HG03457 (cell line): Measurements from ENCODE around the gene CHRDL2.
A peak's percentile ranks its signal among the peaks of the same experiment; 100 is the strongest.

ENCODE experiments used
- ATAC-seq: cut with Tn5 transposase; IDR thresholded peaks from one replicate; pipeline ENCODE4 v1.9.1; 2021; ENCODE audit warnings: moderate number of reproducible peaks; ENCODE audit not compliant: unreplicated experiment

The CHRDL2 gene

DNA sequence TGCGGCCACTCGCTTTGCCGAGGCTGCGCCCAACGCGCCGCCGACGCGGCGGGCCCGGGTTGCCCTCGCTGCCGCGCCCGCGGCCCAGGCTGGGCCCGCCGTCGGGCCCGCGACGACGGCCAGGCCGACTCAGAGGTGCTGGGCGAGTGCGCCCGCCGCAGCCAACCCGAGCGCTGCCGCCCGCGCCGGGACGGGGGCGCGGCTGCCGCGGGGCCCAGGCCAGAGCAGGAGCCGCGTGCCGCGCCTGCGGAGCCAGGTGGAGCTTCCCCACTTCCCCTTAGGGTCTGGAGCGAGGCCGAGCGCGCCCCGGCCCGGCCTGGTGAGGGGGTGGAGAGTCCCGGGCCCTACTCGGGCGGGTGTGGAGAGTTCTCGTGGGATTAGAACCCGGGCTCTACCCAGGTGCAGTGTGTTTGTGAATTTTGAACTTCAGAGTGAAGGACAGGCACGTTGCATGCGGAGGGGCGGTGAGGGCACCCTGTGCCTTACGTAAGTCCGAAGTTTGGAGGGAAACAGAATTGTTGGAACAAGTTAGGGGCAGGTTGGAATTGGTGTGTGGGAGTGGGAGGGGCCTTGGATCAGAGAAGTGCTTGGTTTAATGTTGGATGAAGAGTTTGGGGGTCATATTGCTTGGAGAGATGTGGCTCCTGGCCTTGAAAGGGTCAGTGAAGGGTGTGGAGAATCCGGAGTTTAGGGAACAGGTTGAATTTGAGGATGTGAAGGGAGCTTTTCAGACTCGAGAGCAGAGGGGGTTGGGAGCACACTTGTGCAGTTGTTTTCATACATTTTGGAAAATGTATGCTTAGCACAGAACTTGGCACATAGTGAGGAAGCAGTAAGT is 18.1 kb upstream of the CHRDL2 start:
- ATAC-seq, result peak; percentile 36

DNA sequence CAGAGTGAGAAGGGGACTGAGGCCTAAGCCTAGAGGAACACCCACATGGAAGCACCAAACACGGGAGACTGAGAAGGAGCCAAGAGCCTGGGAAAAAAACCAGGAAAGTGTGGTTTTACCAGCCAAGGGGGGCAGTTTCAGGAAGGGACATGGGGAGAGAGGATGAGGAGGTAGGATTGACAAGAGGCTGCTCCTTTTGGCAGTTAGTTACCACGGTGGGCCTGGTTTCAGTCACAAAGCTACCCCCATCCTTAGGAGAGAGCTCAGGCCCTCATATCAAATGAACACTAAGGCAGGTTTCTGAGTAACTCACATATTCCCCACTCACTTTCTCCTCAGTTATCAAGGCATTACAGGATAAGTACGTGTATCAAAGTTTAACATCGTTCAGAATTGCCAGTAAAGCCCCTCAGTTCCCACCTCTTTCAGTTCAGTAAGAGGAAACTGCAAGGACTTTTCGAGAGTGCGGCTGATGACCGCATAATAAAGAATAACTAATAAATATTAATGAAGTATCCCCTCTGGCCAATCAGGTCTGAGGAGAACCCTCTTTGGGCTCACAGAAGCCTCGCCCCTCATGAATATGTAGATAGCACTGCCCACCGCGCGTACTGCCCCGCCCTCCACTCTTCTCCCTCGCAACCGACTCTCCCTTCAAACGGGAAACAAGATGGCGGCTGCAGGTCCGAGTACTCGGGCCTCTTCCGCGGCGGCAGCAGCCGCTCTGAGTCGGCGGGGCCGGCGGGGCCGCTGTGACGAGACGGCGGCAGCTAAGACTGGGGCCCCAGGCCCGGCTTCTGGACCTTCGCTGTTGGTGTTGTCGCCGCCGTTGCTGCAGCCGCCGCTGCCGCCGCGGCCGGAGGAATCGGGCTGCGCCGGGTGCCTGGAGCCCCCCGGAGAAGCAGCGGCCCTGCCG is 17.2 kb upstream of the CHRDL2 start, which contains the start of gene RNF169:
Gene RNF169 (plus strand): TSS at position 639 of the 916 bp plus-strand sequence. CDS start 32 bp downstream, at position 671.
- ATAC-seq, result peak; percentile 88

DNA sequence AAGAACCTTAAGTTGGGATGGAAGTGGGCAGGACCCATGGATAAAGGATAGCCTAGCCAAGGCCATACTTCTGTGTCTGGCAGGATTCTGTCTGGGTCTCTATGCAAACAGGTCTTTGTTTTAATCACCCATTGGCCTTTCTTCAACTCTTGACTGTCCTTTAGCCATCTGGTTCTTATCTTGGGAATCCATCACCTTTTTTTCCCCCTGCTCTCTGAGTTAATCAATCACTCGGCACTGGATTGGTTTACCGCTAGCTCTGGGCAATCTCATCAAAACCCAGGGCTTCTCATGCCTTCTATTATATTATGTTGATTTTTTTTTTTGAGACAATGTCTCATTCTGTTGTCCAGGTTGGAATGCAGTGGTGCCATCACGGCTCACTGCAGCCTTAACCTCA is 15.6 kb upstream of the CHRDL2 start:
- ATAC-seq, result no peak

DNA sequence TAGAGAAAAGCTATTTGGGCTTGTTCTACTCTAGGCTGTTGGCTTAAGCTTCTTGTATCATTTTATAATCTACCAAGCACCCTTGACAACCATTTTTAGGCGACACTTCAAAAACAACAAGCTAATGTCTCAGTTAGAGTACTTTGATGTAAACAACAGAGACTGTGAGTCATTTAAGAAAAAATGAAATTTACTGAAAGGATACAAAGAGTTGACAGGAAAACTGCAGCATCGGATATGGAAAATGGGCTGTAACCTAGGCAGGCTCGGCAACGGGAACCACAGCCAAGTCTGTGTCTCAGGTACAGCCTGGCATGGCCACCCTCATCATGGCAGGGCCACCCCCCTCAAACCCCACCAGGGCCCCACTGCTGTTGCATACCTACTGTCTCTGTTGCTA is 13.1 kb upstream of the CHRDL2 start:
- ATAC-seq, result no peak

DNA sequence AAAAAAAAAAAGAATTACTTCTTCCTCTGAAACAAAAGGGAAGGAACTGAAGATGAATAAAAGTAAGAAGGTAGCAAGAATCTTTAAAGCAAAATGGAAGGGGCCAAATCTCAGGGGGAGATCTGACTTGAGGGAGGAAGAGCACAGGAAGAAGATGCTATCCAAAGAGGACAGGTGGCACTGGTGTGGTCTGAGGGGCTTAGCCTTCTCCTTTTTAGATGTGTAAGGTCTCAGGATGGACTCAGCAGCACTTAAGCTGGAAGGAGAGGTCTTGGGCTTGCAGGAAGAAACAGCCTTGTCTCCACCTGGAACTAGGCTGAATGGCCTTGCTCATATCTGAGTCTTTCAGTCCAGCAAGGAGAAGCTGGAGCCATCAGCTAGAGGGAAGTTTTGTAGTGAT is 12.4 kb upstream of the CHRDL2 start:
- ATAC-seq, result no peak

DNA sequence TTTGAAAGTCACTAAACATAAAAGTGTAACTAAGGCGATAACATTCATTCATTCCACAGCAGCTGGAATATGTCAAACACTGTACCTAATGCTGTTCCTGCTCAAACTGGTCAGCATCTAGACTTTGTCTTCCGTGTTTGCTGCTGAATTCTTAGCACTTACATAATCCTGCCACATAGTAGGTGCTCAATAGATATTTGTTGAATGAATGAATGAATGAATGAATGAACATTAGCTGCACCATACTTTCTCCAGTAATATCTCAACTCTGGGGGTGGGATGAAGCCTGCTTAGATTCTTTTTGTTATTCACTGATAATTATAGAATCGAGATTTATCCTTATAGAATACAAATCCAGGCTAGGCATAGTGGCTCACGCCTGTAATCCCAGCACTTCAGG is 10.8 kb upstream of the CHRDL2 start:
- no peak for ATAC-seq

DNA sequence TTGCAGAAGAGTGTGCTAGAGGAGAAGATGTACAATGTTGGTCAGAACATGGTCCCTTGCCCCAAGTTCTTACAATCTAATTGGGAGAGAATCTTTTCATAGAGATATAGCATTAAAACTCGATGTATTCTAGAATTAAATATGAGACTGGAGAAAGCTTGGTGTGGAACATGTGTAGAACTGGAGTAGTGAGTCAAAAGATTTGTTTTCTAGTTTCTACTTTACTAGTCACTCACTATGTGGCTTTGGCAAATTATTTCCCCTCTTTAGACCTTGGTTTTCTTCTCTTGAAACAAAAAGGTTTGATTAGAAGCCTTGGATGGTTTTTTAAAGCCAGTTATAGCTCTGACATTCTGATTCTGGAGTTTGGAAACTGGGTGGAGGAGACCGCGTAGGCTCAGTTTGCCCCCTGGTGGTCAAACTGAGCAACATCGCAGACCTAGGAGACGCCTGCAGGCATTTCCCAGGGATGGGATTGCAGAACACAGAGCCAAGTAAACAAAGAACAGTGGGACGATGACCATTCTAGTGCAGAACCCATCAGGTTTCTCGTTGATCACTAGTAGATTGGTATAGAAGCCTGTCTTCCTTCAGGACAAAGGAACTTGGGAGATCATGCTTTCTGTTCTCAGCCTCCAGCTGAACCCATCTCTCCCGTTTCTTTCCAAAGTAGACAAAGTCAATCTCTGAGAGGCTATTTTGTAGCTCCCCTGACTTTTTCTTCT is 8.5 kb upstream of the CHRDL2 start:
- ATAC-seq, result no peak

DNA sequence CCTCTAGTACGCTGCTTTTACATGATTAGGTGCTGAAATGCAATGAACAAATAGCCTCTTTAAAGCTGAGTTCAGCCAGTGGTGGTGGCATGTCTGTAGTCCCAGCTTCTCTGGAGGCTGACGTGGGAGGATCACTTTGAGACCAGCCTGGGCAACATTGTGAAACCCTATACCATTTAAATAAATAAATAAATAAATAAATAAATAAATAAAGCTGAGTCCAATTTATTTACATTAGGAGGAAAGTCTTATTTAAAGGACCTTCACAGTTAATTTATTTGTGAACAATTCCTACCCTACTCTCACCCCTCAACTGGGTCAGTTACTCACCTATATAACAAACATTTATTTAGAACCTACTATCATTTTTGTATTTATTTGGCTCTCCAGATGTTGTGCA is 4.8 kb upstream of the CHRDL2 start:
- ATAC-seq, result no peak

DNA sequence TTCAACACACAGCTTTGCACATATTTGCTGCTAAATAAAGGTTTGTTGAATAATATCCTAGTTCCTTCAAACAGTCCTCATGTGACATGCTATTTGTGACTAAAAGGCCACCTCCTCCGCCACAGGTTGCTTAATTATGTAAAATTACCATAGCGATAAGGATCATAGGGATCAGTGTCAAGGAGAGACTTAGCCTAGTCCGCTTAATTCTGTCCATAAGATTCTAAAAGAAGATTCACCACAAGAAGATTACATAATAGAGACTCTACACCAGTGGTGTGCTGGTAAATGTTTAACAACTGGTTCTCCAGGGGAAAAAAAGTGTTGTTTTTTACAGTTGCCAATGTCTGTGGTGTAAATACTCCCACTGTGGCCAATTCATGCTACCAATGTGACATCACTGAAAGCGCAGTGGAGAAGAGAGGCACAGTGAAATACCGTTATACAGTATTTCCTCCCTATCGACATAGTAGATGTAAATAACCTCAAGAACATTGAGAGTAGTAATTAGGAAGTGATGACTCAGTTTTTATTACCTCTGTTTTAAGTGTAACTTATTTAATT is 4.2 kb upstream of the CHRDL2 start:
- ATAC-seq, result no peak

DNA sequence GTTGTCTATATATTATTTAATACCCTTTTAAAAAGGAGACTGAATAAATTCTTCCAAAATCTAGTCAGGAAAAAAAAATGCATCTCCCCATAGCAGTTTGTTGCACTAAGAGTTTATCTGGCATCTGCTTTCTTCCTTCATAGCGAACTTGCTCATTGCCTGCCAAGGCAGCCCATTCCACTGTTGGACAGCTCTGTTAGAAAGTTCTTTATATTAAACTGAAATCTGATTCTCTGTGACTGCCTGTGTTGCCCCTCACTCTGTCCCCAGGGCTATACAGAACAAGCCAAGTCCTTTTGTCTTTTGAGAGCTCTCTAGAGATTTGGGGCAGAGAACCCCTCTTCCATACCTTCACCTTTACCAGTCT is 3.3 kb upstream of the CHRDL2 start:
- ATAC-seq, result no peak

DNA sequence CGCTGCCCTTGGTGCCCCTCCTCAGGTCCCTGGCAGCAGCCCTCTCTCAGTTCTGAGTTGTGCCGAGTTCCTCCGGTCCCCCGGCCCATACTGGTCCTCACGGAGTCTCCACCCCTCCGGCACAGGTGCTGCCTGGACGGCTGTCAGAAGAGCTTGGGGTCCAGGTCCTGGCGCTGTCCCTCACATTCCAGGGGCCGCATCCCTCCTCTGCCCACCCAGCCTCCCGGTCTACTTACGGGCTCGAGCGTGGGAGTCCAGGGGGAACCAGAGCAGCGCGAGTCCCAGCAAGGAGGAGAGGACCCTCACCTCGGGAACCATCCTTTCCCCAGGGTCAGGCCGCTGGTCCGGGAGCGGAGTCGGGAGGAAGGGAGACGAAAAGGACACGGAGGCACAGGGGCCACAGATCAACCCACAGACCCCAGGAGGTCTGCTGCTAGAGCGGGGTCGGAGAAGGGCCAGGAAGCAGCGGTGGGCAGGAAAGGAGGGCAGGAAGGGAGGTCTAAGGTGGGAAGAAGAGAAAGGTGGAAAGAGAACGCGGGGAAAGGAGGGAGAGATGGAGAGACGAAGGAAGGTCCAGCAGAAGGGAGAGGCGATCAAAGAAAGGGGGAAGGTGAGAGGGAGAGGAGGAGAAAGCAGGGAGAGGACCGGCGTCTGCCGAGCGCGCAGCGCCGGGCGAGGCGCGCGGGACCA is 510 bp downstream of the CHRDL2 start:
- no peak for ATAC-seq

DNA sequence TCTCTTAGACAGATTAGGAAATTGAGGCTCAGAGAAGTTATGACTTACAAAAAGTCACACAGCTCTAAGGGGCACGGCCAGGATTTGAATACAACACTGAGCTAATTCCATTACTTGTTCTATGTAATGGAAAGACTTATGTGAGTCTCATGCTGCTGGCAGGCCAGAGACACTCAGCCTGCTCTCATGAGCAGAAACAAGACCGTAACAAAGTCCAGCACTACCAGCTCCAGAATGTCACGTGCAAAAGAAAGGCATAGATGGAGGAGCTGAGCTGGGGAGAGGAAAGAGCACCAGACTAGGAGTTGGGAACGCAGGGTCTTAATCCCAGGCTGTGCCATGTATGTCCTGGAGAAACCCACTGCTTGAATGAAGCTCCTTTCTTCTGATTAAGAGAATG is 1.8 kb downstream of the CHRDL2 start:
- no peak for ATAC-seq

DNA sequence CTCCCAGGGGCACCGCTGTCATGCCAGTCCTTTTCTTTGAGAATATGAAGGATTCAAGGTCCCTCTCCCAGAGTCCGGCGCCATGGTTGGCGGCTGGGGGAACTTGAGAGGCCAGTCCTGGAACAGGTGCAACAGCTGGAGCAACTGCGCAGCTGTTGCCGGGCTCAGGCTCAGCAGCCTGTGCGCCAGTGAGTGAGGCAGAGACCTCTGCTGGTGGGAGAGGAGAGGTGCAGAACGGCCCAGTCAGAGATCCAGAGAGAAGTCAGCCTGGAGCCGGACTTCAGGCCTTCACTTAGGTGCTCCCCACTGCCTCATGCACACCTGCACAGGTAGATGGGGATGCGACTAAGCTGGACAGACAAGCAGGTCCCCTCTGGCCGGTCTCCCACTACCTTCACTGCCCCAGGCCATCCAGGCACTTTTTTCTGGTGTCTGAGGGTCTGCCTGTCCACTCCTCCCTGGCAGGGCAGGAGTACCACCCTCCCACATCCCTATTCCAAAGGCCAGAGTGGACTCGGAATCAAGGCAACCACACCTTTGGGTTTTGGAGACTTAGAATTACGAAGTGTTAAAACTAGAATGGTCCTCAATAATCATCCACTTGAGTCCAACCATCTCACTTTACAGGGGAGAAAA is 4.6 kb downstream of the CHRDL2 start:
- ATAC-seq, result no peak

DNA sequence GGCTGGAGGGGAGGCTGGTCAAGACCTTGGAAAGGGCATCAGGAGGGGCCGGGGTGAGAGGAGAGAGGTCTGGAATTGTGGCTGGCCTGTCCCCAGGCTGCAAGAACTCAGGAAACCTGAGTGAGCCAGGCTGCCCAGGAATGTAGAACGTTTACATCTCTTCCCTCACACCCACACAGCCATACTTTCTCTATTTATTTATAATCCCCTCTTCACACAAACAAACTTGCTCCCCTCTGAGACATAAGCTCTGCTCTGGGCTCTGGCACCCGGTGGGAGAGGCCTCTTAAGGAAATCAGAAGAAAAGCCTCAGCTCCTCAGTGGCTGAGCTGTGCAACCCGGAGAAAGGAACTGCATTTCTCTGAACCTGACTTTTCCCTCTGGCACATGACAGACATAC is 5.5 kb downstream of the CHRDL2 start:
- ATAC-seq, result no peak

DNA sequence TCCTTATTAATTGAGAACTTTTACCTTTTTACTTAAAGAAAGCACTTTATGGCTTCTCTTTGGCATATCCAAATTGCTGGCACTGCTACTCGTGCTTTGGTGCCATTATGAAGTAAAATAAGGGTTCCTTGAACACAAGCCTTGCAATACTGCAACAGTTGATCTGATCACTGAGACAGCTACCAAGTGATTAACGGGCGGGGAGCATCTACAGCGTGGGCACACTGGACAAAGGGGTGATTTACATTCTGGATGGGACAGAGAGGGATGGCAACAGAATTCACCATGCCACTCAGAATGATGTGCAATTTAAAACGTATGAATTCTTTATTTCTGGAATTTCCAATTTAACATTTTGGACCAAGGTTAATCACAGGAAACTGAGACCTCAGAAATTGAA is 7.7 kb downstream of the CHRDL2 start:
- ATAC-seq, result no peak

DNA sequence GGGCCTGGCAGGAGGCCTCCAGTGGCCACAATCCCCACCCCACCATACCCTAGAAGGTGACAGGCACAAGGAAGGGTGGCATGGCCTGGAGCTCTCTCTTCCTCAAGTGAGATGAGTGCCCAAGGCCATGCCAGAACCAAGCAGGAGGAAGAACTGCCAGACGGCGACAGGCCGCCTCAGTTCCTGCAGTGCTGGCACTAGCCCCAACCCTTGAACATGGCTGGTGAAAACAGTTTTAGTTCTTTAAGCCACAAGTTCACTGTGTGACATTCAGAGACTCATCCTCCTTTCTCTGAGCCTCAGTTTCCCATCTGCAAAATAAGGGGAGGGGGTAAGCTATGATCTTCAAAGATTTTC is 9.8 kb downstream of the CHRDL2 start:
- no peak for ATAC-seq

DNA sequence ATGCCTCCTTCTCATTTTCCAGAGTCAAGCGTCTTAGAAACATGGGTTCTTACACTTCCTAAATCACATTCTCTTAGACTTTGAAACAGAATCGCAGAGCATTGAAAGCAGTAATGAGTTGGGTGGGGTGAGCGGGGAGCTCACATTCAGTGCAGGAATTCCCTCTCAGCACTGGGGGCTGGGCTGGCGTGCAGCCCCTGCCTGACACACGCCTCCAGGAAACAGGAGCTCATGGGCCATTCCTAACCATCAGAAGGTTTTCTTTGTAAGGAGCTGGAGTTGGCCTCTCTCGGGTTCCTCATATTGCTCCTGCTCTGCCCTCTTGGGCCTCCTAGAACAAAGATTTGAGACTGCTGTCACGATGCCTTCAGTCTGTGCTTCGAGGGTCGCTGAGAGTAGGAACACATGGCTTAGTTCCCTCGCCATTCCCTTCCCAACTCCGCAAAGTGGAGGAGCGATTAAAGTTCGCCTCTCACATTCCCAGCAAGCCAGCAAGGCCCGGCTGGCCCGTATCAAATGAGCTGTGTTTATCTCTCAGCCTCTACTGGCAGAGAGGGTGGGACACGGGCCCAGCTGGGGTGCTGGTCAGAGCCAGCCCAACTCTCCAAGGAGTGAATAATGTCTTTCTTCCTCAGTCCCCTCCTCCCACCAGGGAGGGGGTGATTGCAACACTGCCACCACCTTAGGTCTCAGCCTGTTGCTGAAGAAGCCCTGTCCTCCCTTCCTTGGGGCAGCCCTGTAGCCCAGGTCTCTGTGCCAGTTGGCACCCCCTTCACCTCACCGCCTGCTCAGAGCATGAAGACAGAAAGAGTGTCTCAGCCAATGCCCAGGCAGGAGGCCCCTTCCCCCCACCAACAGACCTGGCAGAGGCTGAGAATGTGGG is 10.4 kb downstream of the CHRDL2 start:
- no peak for ATAC-seq

DNA sequence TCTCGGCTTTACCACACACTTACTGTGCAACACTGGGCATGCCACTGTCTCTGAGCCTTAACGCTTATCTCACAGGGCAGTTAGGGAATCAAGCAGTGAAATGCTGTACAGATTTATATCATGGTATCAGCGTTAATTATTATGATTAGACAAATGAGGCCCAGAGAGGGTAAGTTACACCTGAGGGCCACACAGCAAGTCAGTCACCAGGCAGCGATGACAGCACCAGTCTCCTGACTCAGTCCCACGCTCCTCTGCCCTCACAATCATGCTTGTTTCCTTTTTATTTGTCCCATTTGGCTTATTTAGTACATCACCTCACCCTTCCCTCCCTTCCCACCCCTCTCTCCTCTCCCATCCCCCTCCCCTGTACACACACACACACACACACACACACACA is 12.2 kb downstream of the CHRDL2 start:
- ATAC-seq, result no peak
